Muscle layer of duodenum (tissue), 2 donors: ENCODE data around the gene NEMP2.

ENCODE experiments used
- H3K27ac ChIP-seq: one replicate; pipeline ENCODE4 v1.7.0; 2013; ENCODE audit warnings: mild to moderate bottlenecking, low read length
- H3K27me3 ChIP-seq: one replicate; pipeline ENCODE4 v1.7.0; 2013; ENCODE audit warnings: low read depth, mild to moderate bottlenecking, control low read depth, low read length
- H3K36me3 ChIP-seq, 2 donors: one replicate each; pipeline ENCODE4 v1.7.0; 2013; ENCODE audit warnings: low read length in 2 of 2, control low read depth in 1 of 2, mild to moderate bottlenecking in 1 of 2; ENCODE audit not compliant: insufficient read depth in 2 of 2, control insufficient read depth in 1 of 2
- H3K4me1 ChIP-seq, 2 donors: one replicate each; pipeline ENCODE4 v1.7.0; 2013; ENCODE audit warnings: low read length in 2 of 2, mild to moderate bottlenecking in 2 of 2, control low read depth in 1 of 2, moderate library complexity in 1 of 2; ENCODE audit not compliant: insufficient read depth in 2 of 2, control insufficient read depth in 1 of 2
- H3K4me3 ChIP-seq, 2 donors: one replicate each; pipeline ENCODE4 v1.7.0; 2013; ENCODE audit warnings: low read length in 2 of 2, low read depth in 1 of 2, mild to moderate bottlenecking in 1 of 2
- H3K9me3 ChIP-seq, 2 donors: one replicate each; pipeline ENCODE4 v1.7.0; 2013; ENCODE audit warnings: low read length in 2 of 2, control low read depth in 1 of 2, mild to moderate bottlenecking in 1 of 2; ENCODE audit not compliant: control insufficient read depth in 1 of 2
- donor health status: healthy.

The NEMP2 gene

DNA sequence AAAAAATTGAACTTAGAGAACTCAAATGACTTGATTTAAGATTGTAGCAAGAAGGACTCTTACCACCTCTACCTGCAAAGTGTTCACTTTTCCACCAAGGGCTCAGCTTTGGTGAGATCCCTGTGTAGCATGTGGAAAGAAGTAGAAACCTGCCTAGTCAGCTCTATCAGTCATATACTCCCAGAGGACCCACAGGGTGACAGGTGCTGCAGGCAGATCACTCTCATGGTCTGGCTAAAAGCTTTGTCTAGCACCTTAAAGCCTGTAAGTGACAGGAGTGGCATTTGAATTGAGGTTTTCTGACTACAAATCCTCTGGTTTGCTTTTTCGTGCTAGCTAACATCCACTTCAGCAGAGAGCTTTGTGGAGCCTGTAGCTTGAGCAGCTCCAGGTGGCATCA, 18.7 kb upstream of the NEMP2 start:
- Histone ChIP-seq H3K27me3 (no peaks in the 10 kb centered on the region), H3K9me3 (no peaks in the 10 kb centered on the region), H3K4me1 (no peaks in the 10 kb centered on the region), H3K36me3 (no peaks in the 10 kb centered on the region), H3K27ac (no peak overlapping the region), H3K4me3 (no peak overlapping the region)

DNA sequence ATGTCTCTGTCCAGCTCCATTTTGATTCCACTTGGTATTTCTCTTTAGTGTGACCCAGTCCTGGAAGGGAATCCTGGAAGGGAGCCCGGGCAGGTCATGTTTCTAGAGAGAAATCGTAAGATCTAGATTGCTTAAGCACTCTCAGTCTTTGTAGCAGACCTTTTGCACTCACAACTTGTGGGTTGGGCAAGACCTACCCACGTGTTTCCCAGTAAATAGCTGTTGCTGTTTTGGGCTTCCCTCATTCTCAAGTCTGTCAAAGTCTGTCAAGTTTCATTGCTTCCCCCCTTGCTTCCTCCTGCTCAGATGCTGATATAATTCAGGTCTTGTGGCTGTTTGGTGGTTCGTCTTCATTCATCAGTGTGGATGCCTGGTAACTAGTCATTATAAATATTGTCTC, 17.4 kb upstream of the NEMP2 start:
- H3K36me3 ChIP-seq = no peaks in the 10 kb centered on the region
- no peaks in the 10 kb centered on the region for H3K4me1 ChIP-seq
- H3K9me3 ChIP-seq = no peaks in the 10 kb centered on the region
- no peak overlapping the region for H3K4me3 ChIP-seq
- H3K27me3 ChIP-seq = no peaks in the 10 kb centered on the region
- H3K27ac ChIP-seq = no peak overlapping the region

DNA sequence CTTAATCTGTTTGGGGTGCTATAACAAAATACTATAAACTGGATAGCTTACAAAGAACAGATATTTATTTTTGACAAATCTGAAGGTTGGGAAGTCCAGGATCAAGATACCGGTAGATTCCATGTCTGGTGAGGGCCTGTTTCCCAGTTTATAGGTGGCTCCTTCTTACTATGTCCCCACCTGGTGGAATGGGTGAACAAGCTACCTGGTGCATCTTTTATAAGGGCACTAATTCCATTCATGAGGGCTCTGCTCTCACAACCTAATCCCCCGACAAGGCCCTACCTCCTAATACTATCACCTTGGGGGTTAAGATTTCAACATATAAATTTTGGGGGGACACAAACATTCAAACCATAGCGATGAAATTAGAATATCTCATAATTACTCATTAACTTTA, 15.6 kb upstream of the NEMP2 start:
- no peaks in the 10 kb centered on the region for H3K27me3 ChIP-seq
- H3K4me3 ChIP-seq = no peak overlapping the region
- H3K36me3 ChIP-seq = no peaks in the 10 kb centered on the region
- H3K9me3 ChIP-seq = no peaks in the 10 kb centered on the region
- no peak overlapping the region for H3K27ac ChIP-seq
- H3K4me1 ChIP-seq = no peaks in the 10 kb centered on the region

DNA sequence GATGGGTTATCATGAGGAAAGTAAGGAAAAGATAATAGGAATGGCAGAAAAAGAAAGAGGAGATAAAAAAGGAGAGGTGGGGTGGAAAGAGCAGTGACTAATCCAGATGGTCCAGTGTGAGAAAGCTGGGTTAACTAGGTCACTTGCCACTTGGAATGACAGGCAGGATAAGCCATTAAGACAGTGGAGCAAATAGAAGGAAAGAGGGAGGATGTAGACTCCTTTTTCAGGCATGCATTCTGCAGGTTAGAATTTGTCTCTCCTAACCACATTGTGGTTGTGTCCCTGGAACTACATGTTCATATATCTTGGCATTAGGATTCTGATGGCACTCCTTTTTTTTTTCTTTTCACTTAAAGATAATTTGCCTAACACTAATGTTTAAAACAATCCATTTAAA, 13.4 kb upstream of the NEMP2 start:
- Histone ChIP-seq H3K4me3 (no peak overlapping the region), H3K9me3 (no peaks in the 10 kb centered on the region), H3K4me1 (no peaks in the 10 kb centered on the region), H3K27ac (no peak overlapping the region), H3K27me3 (no peaks in the 10 kb centered on the region), H3K36me3 (no peaks in the 10 kb centered on the region)

DNA sequence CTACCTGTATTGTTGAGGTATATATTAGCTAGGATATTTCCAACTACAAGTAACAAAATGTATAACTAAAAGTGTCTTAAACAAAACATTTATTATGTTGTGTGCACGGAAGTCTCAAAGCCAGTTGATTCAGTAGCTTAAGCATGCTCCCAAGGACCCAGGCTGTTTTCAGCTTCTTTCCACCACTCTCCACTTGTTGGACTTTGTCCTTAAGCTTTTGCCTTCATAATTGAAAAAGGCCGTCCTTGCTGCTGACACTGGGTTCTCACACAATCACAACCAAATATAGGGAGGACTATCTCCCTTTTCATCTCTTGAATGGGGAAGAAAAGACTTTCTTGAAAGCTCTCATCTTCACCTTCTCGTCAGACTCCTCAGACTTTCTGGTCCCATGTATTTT, 12.2 kb upstream of the NEMP2 start:
- no peaks in the 10 kb centered on the region for H3K4me1 ChIP-seq
- H3K36me3 ChIP-seq = no peaks in the 10 kb centered on the region
- H3K4me3 ChIP-seq = no peak overlapping the region

DNA sequence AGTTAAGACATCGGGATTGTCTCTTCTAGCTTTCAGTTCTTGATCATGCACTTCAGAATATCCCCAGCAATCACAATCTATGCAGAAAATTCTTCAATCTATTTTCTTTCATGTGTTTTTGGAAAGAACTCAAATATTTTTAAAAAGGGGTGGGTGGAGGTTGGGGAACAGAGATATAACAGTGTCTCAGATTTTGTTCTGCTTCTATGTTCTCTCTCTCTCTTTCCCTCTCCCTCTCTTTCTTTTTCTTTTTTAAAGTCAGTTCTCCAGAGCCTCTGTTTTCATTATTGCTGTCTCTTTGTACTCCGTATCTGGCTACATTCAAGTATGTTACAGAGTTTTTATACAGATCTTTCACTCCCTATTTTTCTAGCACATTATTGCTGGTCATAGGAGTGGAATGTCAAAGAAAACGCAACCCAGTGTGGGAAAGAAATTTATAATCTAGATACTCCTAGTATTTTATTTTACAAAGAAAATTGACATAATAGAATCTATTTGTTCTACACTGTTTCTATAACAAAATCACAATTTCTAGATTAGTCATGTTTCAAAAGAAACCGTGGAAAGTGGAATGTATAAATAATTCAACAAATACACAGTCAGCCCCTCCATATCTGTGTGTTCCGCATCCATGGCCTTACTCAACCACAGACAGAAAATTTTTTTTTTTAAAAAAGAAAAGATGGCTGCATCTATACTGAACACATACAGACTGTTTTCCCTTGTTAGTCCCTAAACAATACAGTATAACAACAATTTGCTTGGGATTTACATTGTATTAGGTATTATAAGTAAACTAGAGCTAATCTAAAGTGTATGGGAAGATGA, 11.2 kb upstream of the NEMP2 start:
- Histone ChIP-seq H3K27me3 (no peaks in the 10 kb centered on the region), H3K4me1 (no peaks in the 10 kb centered on the region), H3K9me3 (peaks cover 4 to 9% of the 10 kb centered on the region in 2 donors), H3K4me3 (peak overlapping the region in 1 of 2 donors; percentile 32), H3K36me3 (no peaks in the 10 kb centered on the region), H3K27ac (no peak overlapping the region)

More for the DNA sequence above, 12.2 kb upstream of the NEMP2 start:
- Histone ChIP-seq H3K27me3 (no peaks in the 10 kb centered on the region), H3K9me3 (peaks cover 0 to 4% of the 10 kb centered on the region in 2 donors), H3K27ac (no peak overlapping the region)

DNA sequence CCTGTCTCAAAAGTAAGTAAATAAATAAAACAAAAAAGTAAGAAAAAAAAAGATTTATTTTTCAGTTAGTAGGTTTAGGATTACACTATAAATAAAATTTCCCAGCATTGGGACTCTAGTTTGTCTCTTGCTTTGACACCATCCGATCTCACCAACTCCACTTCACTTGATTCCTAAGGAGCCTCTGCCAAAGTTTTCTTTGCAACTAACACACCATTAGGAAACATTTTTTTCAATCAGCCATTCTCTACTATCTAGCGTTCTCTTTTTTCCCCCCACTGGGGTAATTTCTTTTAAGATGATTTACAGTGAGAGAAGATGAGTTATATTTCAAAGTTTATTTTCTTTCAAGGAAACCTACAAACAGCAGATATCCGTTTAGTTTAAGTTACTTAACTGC, 10.6 kb upstream of the NEMP2 start:
- no peaks in the 10 kb centered on the region for H3K4me1 ChIP-seq
- peak overlapping the region in 1 of 2 donors; percentile 32 for H3K4me3 ChIP-seq
- no peaks in the 10 kb centered on the region for H3K36me3 ChIP-seq
- H3K9me3 ChIP-seq = peaks cover 9 to 16% of the 10 kb centered on the region in 2 donors
- no peak overlapping the region for H3K27ac ChIP-seq
- no peaks in the 10 kb centered on the region for H3K27me3 ChIP-seq

DNA sequence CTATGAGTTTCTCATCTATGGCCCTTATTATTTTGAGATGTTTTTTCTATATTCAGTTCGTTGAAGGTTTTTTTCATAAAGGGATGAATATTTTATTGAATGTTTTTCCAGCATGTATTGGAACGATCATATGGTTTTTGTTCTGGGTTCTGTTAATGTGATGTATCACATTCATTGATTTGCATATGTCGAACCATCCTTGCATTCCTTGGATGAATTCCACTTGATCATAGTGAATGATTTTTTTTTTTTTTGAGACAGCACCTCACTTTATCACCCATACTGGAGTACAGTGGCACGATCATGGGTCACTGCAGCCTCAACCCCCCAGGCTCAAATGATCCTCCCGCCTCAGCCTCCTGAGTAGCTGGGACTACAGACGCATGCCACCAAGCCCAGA, 5.5 kb upstream of the NEMP2 start:
- Histone ChIP-seq H3K4me3 (peak overlapping the region in 1 of 2 donors; percentile 38), H3K4me1 (no peaks in the 10 kb centered on the region), H3K36me3 (no peaks in the 10 kb centered on the region), H3K27me3 (no peaks in the 10 kb centered on the region), H3K9me3 (peaks cover 10 to 38% of the 10 kb centered on the region in 2 donors), H3K27ac (no peak overlapping the region)

DNA sequence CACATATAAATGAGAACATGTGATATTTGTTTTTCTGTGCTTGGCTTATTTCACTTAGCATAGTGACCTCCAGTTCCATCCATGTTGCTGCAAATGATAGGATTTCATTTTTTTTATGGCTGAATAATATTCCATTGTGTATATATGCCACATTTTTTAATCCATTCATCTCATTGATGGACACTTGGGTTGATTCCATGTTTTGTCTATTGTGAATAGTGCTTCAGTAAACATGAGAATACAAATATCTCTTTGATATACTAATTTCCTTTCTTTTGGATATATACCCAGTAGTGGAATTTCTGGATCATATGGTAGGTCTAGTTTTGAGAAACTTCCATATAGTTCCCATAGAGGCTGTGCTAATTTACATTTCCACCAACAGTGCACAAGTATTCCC, 3.7 kb upstream of the NEMP2 start:
- H3K9me3 ChIP-seq = peaks cover 10 to 38% of the 10 kb centered on the region in 2 donors
- no peaks in the 10 kb centered on the region for H3K36me3 ChIP-seq
- no peak overlapping the region for H3K4me3 ChIP-seq
- H3K4me1 ChIP-seq = no peaks in the 10 kb centered on the region
- H3K27ac ChIP-seq = no peak overlapping the region
- no peaks in the 10 kb centered on the region for H3K27me3 ChIP-seq

DNA sequence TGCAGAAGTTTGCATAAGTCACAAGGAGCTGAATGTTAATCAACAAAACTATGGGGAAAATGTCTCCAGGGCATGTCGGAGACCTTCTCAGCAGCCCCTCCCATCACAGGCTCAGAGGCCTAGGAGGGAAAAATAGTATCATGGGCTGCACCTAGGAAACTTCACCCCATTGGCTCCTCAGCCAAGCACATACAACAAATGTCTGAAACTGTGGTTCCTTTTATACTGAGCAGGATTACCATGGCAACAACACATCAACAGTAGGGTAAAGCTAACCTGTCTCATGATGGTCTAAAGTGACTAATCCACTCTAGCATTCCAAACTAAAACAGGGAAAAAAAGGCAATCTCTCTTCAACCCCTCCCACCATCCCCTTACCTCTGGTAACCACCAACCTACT, 3.2 kb upstream of the NEMP2 start:
- no peak overlapping the region for H3K4me3 ChIP-seq
- peaks cover 10 to 38% of the 10 kb centered on the region in 2 donors for H3K9me3 ChIP-seq
- H3K27me3 ChIP-seq = no peaks in the 10 kb centered on the region
- H3K36me3 ChIP-seq = no peaks in the 10 kb centered on the region
- no peaks in the 10 kb centered on the region for H3K4me1 ChIP-seq
- no peak overlapping the region for H3K27ac ChIP-seq

DNA sequence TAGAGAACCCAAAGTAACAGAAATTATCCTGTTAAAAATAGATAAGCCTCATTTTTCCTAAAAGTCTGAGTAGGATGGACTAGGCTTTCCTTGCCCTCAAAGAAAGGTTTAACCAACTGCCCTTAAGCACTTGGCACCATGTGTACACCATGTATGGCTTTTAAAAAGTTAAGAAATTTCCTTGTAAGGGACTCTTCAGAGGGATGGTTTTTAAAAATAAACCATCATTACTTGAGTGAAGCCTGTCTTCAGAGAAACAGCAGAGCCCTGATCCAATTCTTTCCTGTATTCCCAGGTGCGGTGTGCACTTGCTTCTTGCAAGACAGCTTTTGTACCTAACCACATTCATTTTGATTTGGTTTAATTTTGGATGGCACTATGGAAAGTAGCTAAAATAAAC, 1.1 kb upstream of the NEMP2 start:
- Histone ChIP-seq H3K27me3 (no peaks in the 10 kb centered on the region), H3K9me3 (peaks cover 6 to 28% of the 10 kb centered on the region in 2 donors), H3K4me3 (peak overlapping the region; percentile 17 to 89), H3K36me3 (no peaks in the 10 kb centered on the region), H3K4me1 (no peaks in the 10 kb centered on the region), H3K27ac (peak overlapping the region; percentile 90)

DNA sequence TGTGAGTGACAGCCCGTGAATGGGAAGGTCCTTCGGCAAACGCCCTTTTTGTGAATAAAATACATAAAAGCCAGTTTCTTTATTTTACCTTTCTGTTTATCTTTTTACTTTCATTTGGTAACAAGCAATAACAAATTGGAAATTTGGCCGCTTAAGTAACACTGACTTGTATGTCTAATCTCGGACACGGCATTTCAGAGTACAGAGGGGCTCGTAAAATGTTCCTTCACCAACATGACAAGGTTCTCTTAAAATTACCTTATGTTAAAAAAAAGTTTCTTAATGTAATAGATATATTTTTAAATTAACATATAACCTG, 558 bp upstream of the NEMP2 start:
- H3K4me3 ChIP-seq = peak overlapping the region; percentile 72 to 89
- no peaks in the 10 kb centered on the region for H3K4me1 ChIP-seq
- H3K27me3 ChIP-seq = no peaks in the 10 kb centered on the region
- H3K36me3 ChIP-seq = no peaks in the 10 kb centered on the region
- peak overlapping the region; percentile 90 for H3K27ac ChIP-seq
- H3K9me3 ChIP-seq = peaks cover under 1 to 22% of the 10 kb centered on the region in 2 donors
